NCI-H748 (cell line): ENCODE data around the gene GRIN2A.
"Not testable (repeated sequence)": the region's sequence is repeated elsewhere in the genome, so short reads cannot be mapped to it uniquely, and the experiment has no call there.

Experiments
- DNase-seq: peaks from one replicate; lab custom pipeline; 2025; ENCODE audit not compliant: unreplicated experiment; lab: John Stamatoyannopoulos, UW

GRIN2A gene

DNA sequence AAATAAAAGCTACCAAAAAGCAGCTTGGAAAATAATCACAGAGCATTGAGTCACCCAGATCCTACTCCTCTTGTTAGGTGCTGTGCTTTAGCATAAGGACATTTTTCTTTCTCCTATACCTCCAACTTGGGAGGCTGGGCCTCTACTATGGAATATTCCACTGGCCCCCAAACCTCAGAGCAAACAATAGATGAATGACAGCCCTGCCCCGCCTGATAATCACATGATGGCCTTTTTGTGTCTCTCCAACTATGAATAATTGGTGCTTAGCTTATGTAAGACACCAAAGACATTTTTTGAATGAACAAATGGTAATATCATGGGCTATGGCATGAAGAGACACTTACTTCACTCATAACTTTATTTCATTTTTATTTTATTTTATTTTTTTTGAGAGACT lies 250.2 kb downstream of the GRIN2A start:
- no peak for DNase-seq

DNA sequence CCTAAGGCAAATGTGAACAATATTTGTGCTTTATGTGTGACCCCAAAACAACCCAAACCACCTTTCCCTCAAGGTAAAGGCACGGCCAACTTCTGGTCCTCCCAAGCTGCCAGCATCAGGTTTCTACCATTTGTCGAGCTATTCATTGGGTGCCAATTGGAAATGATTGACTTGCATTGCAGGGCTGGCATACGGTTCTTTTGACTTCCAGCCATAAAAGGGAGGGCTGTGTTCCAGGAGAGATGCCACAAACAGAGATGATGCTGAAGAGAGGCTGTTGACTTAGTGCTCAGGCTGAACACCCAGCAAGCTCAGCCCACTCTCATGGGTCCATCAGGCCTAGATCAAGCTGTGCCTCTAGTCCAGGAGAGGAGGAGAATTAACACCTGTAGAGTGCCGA lies 252.4 kb downstream of the GRIN2A start:
- no peak for DNase-seq

DNA sequence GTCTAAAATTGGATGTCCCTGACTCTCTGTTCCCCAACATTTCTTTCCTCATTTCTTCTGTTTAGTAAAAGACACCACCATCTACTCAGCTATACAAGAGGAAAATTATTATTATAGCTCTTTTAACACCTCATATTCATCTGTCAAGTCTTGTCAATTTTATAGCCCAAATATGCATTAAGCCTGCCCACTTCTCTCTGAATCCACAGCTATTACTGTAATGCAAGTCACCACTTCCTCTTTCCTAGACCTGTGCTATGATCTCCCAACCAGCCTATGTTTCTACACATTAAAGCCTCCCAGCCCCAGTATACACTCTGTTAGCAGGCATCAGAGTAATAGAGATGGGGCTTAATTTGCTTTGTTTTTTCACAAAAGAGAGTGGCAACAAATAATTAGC lies 252.9 kb downstream of the GRIN2A start:
- no peak for DNase-seq

DNA sequence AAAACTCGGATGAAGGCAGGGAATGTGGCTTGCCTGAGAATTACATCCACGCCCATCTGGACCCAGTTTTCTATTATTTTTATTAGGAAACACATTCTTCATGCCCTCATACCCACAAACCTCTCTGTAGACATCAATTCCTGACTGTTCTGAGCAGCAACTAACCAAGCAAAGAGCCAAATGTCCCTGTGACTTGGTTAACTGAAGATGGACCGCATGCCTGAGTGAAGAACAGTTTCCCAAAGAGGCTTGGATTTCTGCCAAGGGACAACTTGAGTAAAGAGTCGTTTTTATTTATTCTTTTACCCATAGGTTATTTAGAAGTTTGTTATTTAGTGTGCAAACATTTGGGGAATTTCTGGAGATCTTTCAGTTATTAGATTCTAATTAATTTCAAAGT lies 259.8 kb downstream of the GRIN2A start:
- no peak for DNase-seq

DNA sequence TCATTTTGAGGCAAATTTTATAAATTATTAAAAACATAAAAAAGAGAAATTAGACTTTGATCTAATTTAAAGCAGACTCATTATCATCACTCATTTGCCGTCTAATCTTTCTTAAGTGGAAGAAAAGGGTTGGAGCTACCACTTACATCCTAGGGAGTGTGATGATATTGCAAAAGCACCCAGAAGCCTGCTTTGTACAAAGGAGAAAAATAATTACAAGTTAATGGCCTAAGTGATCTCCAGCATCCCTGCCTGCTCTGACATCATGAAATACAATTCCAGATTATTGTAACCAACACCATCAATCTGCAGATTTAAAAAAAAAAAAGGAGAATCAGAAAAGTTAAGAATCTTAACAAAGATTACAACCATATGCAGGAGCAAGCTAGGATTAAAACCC lies 260.2 kb downstream of the GRIN2A start:
- no peak for DNase-seq

DNA sequence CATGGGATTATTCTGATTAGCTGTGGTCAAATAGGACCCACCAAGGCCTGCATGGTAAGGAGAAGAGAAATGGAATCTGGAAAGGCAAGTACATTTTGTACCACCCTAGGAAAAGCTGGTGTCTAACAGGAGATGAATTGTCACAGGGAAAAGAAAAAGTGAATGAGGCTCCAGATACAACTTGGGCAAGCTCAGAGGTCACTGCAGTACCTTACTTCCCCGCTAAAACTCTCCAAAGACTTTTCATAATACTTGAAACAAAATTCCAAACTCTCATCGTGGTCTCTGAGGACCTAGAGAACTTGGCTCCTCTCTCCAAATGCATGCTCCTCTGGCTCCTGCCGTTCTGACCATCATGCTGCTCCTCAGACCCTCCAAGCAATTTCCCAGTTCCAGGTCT lies 262.8 kb downstream of the GRIN2A start:
- no peak for DNase-seq

DNA sequence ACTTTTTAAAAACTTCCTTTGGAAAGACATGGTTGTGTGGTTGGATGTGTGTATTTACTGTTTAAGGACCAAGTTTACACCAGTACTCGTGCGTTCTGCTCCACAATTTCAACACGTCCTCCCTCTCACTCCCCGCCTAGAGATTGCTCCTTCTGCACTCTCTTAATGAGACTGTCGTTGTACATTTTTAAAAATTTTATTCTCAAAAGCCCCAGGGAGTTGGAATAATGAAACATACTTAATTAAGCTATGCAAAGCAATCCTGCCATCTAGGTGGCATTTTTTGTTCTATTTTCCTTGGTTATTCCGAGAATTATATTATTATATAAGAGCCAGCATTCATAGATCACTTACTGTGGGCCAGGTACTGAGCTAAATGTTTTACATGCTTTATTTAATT lies 264.5 kb downstream of the GRIN2A start:
- no peak for DNase-seq

DNA sequence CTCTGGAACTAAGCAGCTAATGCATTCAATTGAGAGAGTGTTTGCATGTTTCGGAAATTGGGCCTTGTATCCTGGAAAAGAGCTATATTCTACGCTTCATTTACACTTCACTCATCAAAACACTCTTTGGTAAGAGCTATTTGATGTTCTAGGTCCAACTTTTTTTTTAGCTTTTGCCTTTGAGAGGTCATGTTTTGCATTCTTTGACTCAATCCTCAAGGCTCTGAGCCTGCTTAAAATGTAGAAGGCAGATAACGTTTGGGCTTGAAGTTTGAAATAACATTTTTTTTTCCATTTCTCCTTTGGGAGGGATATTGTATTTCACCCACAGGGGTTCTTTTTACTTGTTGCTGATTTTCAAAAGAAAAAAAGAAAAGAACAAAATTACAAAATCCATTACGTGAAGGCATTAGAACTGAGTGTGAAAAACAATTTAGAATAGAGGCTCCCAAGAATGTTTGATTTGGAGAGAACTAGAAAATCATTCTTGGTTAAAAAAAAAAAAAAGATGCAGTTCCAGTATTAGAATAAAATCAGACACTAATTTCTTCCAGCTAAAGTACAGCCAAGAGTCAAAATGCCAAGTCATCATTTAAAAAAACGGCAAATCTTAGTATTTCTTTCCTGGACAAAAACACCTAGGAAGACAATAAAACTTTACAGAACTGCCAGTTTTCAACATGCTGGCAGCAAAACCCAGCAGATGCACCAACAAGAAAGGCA lies 268.5 kb downstream of the GRIN2A start:
- DNase-seq, result no peak

DNA sequence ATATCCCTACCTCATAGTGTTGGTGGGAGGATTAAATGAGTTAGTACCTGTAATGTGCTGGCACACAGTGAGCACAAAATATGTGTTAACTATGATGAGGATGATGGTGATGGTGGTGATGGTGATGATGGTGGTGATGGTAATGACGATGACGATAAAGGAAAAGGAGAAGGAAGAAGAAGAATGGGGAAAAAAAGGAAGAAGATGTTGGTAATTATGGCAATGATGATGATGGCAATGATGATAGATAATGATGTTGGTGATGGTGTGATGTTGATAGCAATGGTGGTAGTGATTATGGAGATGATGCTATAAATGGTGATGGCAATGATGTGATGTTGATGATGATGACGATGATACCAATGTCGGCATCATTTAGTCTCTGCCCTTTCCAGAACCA lies 270.2 kb downstream of the GRIN2A start:
- DNase-seq, result no peak

DNA sequence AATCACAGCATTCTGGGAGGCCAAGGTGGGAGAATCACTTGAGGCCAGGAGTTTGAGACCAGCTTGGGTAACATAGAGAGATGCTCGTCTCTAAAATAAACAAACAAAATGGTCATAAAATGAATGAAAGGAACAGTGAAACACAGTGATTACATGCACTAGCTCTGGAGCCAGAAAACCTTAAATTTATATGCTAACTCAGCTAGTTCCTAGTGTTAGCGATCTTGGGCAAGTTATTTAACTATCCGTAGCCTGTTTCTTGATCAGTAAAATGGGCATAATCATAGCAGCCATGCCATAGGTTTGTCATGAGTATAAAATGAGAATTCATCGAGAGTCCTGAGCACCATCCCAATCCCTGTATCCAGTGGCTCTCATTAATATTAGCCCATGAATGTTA lies 271.0 kb downstream of the GRIN2A start:
- no peak for DNase-seq

DNA sequence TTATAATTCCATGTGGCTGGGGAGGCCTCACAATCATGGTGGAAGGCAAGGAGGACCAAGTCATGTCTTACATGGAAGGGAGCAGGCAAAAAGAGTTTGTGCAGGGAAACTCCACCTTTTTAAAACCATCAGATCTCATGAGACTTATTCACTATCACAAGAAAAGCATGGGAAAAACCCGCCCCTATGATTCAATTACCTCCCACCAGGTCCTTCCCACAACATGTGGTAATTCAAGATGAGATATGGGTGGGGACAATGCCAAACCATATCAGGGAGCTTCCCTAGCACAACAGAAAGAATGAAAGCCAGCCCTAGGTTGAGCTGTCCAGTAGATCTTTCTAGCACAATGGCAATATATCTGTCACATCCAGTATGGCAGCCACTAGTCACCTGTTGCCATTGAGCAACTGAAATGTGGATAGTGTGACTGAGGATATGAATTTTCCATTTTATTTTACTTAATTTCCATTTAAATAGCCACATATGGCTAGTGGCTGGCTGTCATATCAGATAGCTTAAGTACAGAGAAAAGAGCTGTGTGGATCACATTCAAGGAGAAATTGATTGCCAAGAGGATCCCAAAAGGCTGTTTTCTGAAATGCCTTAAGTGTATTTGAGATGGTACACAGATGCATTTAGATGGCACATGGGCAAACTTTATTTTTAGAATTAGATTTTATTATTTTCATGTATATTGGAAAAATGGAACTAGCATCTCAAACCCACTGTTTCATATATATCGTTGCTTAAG lies 273.0 kb downstream of the GRIN2A start:
- no peak for DNase-seq

DNA sequence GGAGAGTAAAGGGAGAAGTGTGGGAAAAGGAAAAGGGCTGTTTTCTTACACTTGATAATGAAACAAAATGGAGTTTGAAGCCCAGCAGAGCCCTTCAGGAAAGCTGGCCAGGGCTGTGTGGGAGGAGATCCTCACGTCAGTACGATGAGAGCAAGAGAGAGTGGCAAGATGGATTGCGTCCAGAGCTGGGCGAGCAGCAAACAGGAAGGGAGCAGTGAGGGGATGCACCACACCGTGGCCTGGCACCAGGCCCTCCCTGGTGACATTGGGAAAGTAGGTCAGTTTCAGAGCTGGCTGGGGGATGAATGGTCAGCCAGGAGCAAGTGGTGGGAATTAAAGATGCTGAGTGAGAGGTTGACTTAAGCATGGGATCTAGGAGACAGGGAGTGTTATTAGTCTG lies 273.6 kb downstream of the GRIN2A start:
- no peak for DNase-seq

DNA sequence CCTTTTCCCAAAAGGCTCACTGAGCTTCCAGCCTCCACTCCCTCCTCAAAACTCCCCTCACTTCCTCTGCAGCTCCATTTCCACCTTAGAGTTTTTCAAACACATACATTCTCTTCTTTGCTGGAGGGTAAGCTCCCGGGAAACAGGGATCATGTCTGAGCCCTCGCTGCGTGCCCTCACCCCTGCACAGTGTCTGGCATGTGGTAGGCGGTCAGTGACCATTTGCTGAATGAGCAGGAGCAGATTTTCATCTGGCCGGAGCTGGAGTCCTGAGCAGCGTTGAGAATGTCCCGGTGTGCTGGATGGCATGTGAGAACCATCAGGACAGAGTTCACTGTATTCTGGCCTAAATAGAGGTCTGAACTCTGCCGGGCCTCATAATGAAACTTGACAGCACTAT lies 274.5 kb downstream of the GRIN2A start:
- DNase-seq, result no peak

DNA sequence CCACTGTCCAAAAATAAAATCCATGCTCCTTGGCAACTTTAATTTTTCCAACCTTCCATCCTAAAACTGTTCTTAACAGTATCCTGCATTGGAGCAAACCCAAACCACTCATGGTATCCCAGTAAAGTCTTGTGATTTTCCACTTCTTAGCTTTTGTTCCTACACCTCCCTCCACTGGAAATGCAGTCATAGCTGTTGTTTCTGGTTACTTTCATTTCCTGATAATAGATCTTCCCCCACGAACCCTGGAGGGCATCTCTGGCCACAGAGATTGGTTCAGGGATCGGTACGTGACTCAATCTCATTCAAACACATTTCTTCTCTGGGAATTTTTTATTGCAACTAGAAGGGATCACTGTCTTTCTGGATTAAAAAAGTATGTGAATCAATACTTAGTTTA lies 276.0 kb downstream of the GRIN2A start:
- no peak for DNase-seq

DNA sequence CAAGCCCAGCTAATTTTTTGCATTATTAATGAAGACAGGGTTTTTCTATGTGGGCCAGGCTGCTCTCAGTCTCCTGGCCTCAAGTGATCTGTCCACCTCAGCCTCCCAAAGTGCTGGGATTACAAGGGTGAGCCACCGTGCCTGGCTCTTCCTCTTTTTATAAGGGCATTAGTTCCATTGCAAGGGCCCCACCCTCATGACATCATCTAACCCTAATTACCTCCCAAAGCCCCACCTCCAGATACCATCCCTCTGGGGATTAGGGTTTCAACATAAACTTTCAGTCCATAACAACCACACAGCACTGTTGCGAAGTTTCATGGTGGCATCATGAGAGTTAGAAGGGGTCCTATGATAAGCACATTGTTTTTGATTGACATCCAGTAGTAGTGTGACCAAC lies 277.7 kb downstream of the GRIN2A start:
- DNase-seq, result no peak

DNA sequence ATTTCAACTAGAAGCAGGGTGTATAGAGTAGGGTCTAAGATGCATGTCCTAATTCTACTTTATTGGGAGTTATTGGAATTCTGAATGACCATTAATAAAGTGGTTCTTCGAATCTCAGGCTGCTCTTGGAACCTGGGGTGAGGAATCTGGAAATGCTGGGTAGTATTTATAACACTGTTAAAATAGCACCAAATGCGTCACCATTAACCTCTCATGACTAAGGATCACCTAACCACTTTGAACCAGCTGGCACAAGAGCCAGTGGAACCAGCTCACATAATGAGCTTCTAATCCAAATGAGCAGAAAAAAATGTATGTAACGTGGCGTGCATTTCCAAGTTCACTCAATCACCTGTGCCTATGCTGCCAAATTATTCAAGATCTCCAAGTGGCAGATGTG lies 281.7 kb downstream of the GRIN2A start:
- no peak for DNase-seq

DNA sequence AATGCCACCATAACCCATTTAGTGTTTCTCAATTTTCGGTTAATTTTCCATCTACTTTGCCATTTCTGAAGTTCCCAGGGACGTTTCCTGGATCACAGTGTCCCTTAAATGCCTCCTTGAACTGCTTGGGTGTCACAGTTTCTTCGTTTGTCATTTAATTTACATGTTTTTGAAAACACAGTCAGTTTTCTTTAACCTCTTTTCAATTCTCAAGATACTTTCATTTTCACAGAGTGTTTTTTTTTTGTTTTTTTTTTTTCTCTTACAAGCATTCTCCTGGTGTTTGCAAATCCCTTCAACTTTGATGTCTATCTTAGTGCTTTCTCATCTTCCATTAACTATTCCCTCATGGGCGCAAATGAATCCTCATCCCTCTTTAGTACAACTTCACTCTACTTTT lies 283.7 kb downstream of the GRIN2A start:
- no peak for DNase-seq

DNA sequence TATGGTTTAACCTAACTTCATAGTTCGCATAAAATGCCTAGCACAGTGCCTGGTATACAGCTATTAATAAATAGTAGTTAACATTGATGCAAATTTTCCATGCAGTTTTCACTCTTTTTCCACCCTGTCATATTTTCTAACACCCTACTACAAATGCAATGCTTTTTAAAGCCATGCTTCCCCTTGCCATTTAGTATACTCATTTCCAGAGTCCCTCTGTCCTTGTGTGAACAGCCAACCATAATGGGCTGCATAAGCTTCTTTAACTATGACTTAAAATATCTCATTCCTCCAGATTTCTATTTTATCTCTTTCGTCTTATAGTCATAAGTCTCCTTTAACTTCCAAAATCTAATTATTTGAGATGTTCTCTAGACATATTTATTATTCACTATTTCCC lies 284.1 kb downstream of the GRIN2A start:
- no peak for DNase-seq

DNA sequence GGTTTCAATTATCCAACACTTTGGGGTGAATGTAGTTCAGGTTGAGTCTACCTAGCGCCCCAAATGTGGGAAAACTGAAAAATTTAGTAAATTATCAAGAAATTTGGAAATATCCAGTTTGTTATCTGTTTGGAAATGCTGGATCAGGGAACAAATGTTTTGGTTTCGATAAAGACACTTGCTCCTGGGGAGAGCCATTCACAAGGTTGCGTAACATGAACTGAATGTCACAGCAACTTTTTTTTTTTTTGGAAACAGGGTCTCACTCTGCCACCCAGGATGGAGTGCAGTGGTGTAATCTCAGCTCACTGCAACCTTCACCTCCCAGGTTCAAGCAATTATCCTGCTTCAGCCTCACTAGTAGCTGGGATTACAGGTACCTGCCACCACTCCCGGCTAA lies 286.4 kb downstream of the GRIN2A start:
- no peak for DNase-seq

DNA sequence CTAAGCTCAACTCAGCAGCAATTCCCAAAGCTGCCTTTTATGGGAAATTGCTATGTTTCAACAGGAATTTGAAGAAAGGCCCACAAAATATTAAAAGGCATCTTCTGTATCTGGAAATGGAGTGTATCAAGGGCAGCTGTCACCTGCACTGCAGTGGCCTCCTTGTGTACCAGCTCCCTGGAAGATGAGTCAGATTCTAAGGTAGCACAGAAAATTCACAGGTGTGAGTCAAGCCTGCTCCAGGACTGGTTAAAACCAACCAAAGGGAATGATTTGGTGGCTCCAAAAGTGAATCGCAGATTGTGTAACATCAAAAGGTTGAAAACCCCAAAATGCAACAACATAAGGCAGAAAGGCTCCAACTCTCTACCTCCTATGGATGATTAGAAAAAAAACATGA lies 296.4 kb downstream of the GRIN2A start:
- DNase-seq, result no peak

DNA sequence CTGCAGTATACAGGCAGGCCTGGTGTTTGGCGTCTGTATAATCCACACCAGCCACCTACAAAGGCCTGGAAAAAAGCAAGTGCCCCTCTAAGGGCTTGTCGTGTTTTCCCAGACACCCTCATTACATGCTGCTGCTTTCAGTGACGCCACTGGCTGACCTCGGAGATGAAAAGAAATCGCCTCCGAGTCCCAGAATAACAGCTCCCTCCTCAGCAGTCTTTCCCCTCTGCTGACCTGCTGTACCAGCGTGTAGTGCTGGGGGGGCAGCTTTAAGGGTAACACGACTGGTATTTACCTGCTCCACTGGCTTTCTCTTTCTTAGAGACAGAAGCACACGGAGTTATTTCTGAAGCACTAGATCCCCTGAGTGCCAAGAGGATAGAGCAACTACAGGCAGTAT lies 296.8 kb downstream of the GRIN2A start:
- no peak for DNase-seq

DNA sequence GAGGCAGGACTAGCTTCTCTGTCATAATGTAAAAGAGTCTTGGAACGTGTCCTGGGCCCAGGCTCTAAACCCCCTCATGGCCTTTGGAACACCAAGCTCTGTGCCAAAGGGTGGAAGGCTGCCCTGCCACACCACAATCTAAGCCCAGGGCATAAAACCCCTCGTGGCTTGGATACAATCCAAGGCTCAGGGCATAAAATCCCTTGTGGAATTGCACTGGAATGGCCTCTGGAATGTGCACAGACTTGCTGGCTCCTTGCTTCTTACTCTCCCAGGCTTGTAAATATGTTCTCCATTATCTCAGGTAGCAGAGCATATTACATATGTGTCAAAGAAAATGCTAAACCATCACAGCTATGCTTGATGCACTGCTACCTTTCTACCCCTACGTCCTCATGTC lies 306.2 kb downstream of the GRIN2A start:
- not testable (repeated sequence) for DNase-seq

DNA sequence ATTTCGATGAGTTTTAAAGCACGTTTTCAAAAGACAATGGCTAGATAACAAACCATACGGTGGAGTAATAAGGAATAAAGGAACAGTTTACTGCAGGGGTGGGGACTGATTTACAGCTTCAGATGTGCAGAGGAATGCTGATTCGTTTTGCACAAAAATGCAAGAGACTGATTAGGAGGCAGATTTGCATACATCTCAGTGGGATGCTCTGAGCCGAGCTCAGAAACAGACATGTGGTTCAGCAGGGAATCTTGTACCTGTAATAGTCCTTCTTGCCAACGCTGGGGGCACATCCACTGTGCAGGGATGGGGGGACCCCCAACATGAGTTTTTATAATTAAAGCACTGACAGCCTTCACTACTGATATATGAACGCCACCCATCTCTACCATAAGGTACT lies 308.0 kb downstream of the GRIN2A start:
- DNase-seq, result no peak
